Breast epithelium (tissue), 3 donors: ENCODE data around the gene ATF3.

Experiments used
- CTCF ChIP-seq, 3 donors: fragments of 450-650 bp; IDR thresholded peaks; one replicate each; pipeline ENCODE4 v1.5.1; 2016 to 2017; ENCODE audit warnings: antibody characterized with exemption in 3 of 3, mild to moderate bottlenecking in 3 of 3, moderate library complexity in 3 of 3
- POLR2A ChIP-seq: fragments of 450-650 bp; IDR thresholded peaks from one replicate; pipeline ENCODE4 v1.6.1; 2016; ENCODE audit warnings: antibody characterized with exemption, mild to moderate bottlenecking, moderate library complexity
- POLR2AphosphoS5 ChIP-seq, 3 donors: sonication (generic); formaldehyde crosslinking; IDR thresholded peaks; one replicate each; pipeline ENCODE4 v1.6.1; 2017; ENCODE audit warnings: antibody characterized with exemption in 3 of 3

DNA sequence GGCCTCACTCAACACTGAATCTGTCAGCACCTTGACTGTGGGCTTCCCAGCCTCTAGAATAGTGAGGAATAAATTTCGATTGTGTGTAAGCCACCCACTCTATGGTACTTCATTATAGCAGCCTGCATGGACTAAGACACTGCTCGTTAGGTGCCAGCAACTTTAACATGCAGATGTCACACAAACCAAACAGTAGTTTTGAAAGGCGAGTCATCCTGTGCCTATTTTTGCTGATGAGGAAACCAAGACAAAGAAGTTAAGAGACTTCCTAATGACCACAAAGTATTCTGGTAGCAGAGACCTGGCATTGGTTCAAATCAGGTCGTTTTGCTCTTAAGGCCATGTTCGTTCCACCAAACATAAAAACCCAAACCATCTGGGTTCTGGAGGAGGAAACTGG is 48.2 kb downstream of the ATF3 start:
- TF ChIP-seq CTCF (IDR thresholded peaks at IDR 0.05): no peak
- TF ChIP-seq POLR2A: no peak
- TF ChIP-seq POLR2AphosphoS5 (IDR thresholded peaks at IDR 0.05): no peak
